Mesenchymal stem cell (in vitro differentiated cells and primary cell): ENCODE results near the gene B4GALNT2.

ENCODE experiments used
- DNase-seq: peaks from one replicate; pipeline ENCODE4 v3.0.0-alpha.2; 2013
- H2AFZ ChIP-seq: one replicate; pipeline ENCODE4 v1.6.1; 2013; ENCODE audit warnings: low read depth, mild to moderate bottlenecking, control low read depth, inconsistent platforms, low read length, moderate library complexity
- H2AK5ac ChIP-seq: 2 replicates; pipeline ENCODE4 v1.6.1; 2013; ENCODE audit warnings: low read length, moderate library complexity, mild to moderate bottlenecking, inconsistent platforms; ENCODE audit not compliant: severe bottlenecking
- H2BK120ac ChIP-seq: one replicate; pipeline ENCODE4 v1.6.1; 2013; ENCODE audit warnings: low read depth, mild to moderate bottlenecking, inconsistent platforms, low read length, moderate library complexity
- H2BK12ac ChIP-seq, 2 experiments: one replicate each; pipeline ENCODE4 v1.6.1; 2013; ENCODE audit warnings: inconsistent platforms in 2 of 2, low read length in 2 of 2, mild to moderate bottlenecking in 2 of 2, moderate library complexity in 2 of 2, control low read depth in 1 of 2
- H2BK15ac ChIP-seq: one replicate; pipeline ENCODE4 v1.6.1; 2013; ENCODE audit warnings: mild to moderate bottlenecking, low read depth, inconsistent platforms; ENCODE audit not compliant: poor library complexity, severe bottlenecking
- H2BK5ac ChIP-seq: 2 replicates; pipeline ENCODE4 v1.6.1; 2013; ENCODE audit warnings: low read depth, mild to moderate bottlenecking, low read length, control low read depth, inconsistent platforms; ENCODE audit not compliant: poor library complexity, severe bottlenecking
- H3K14ac ChIP-seq, 2 experiments: one replicate each; pipeline ENCODE4 v1.6.1; 2013; ENCODE audit warnings: inconsistent platforms in 2 of 2, low read length in 2 of 2, control low read depth in 1 of 2, mild to moderate bottlenecking in 1 of 2, moderate library complexity in 1 of 2
- H3K18ac ChIP-seq, 2 experiments: one replicate each; pipeline ENCODE4 v1.6.1; 2013; ENCODE audit warnings: inconsistent platforms in 2 of 2, low read length in 2 of 2, control low read depth in 1 of 2, low read depth in 1 of 2, mild to moderate bottlenecking in 1 of 2
- H3K23ac ChIP-seq, 2 experiments: one replicate each; pipeline ENCODE4 v1.6.1; 2013; ENCODE audit warnings: inconsistent platforms in 2 of 2, low read length in 2 of 2, mild to moderate bottlenecking in 2 of 2, moderate library complexity in 2 of 2, control low read depth in 1 of 2
- H3K27ac ChIP-seq: 2 replicates; pipeline ENCODE4 v1.5.1; 2013; ENCODE audit warnings: mild to moderate bottlenecking, moderate library complexity, low read length, control low read depth, inconsistent platforms; ENCODE audit not compliant: poor library complexity, severe bottlenecking
- H3K27me3 ChIP-seq, 2 experiments: 2 replicates each; pipeline versions ENCODE4 v1.6.1 to v1.7.0; 2013; ENCODE audit warnings: low read length in 2 of 2, mild to moderate bottlenecking in 2 of 2, moderate library complexity in 2 of 2, control low read depth in 1 of 2, inconsistent platforms in 1 of 2; ENCODE audit not compliant: control insufficient read depth in 1 of 2, insufficient read depth in 1 of 2
- H3K36me3 ChIP-seq, 2 experiments: 2 replicates each; pipeline versions ENCODE4 v1.6.1 to v1.7.0; 2013; ENCODE audit warnings: low read length in 2 of 2, control low read depth in 1 of 2, inconsistent platforms in 1 of 2, low read depth in 1 of 2, mild to moderate bottlenecking in 1 of 2; ENCODE audit not compliant: insufficient read depth in 2 of 2, control insufficient read depth in 1 of 2
- H3K4ac ChIP-seq, 2 experiments: one replicate each; pipeline ENCODE4 v1.6.1; 2013; ENCODE audit warnings: inconsistent platforms in 2 of 2, low read length in 2 of 2, mild to moderate bottlenecking in 2 of 2, moderate library complexity in 2 of 2, control low read depth in 1 of 2, low read depth in 1 of 2
- H3K4me1 ChIP-seq: 2 replicates; pipeline ENCODE4 v1.6.1; 2013; ENCODE audit warnings: low read depth, low read length, control low read depth; ENCODE audit not compliant: control insufficient read depth, insufficient read depth
- H3K4me2 ChIP-seq: 2 replicates; pipeline ENCODE4 v1.6.1; 2013; ENCODE audit warnings: low read length, mild to moderate bottlenecking, inconsistent platforms; ENCODE audit not compliant: poor library complexity, severe bottlenecking
- H3K4me3 ChIP-seq, 2 experiments: 2 replicates each; pipeline versions ENCODE4 v1.5.1 to v1.7.0; 2013; ENCODE audit warnings: low read length in 2 of 2, mild to moderate bottlenecking in 2 of 2, control low read depth in 1 of 2, low read depth in 1 of 2; ENCODE audit not compliant: insufficient read depth in 1 of 2
- H3K79me1 ChIP-seq: replicated peaks from 2 replicates; pipeline ENCODE4 v1.6.1; 2013; ENCODE audit warnings: mild to moderate bottlenecking, control low read depth, low read length, inconsistent platforms; ENCODE audit not compliant: poor library complexity, severe bottlenecking
- H3K9ac ChIP-seq: 2 replicates; pipeline ENCODE4 v1.7.0; 2013; ENCODE audit warnings: mild to moderate bottlenecking, low read length, moderate library complexity
- H3K9me3 ChIP-seq: 2 replicates; pipeline ENCODE4 v1.7.0; 2013; ENCODE audit warnings: mild to moderate bottlenecking, low read length; ENCODE audit not compliant: control insufficient read depth
- H4K8ac ChIP-seq: one replicate; pipeline ENCODE4 v1.6.1; 2013; ENCODE audit warnings: inconsistent platforms, mild to moderate bottlenecking, low read length, moderate library complexity
- H4K91ac ChIP-seq: one replicate; pipeline ENCODE4 v1.6.1; 2013; ENCODE audit warnings: mild to moderate bottlenecking, low read length, inconsistent platforms
- WGBS: methylation state at CpG from one replicate; pipeline ENCODE4 v1.1.7; 2013; ENCODE audit warnings: mixed read lengths; 5-methylcytosine and 5-hydroxymethylcytosine counted together

Gene B4GALNT2

GRCh38 chr17:49111934-49112333 lies 20.6 kb upstream of the B4GALNT2 start:
- H3K14ac ChIP-seq, result no peak overlapping the region
- H3K9ac ChIP-seq, result no peak overlapping the region
- H3K36me3 ChIP-seq, result no peaks in the 10 kb centered on the region
- H3K79me1 ChIP-seq, result no peaks in the 10 kb centered on the region
- no peak overlapping the region for H2AFZ ChIP-seq
- H2BK15ac ChIP-seq, result no peak overlapping the region
- no peak overlapping the region for H2BK120ac ChIP-seq
- H3K9me3 ChIP-seq, result no peaks in the 10 kb centered on the region
- peaks cover 1% of the 10 kb centered on the region for H3K4me1 ChIP-seq
- no peak overlapping the region for H4K8ac ChIP-seq
- no peak for DNase-seq
- H3K4me2 ChIP-seq, result no peak overlapping the region
- H4K91ac ChIP-seq, result no peak overlapping the region
- H3K4me3 ChIP-seq, result no peak overlapping the region
- no peak overlapping the region for H3K4ac ChIP-seq
- H3K27ac ChIP-seq, result no peak overlapping the region
- H3K27me3 ChIP-seq, result peaks cover 0 to 28% of the 10 kb centered on the region in 2 experiments
- H2BK12ac ChIP-seq, result no peak overlapping the region
- no peak overlapping the region for H3K18ac ChIP-seq
- H2AK5ac ChIP-seq, result no peak overlapping the region
- 77% methylated on average over 4 of the region's 4 CpGs for WGBS
- H3K23ac ChIP-seq, result no peak overlapping the region
- H2BK5ac ChIP-seq, result no peak overlapping the region

GRCh38 chr17:49112936-49113335 lies 19.6 kb upstream of the B4GALNT2 start:
- Histone ChIP-seq H2AFZ (no peak overlapping the region), H3K36me3 (no peaks in the 10 kb centered on the region), H2AK5ac (no peak overlapping the region), H4K91ac (no peak overlapping the region), H3K4me2 (no peak overlapping the region), H2BK120ac (no peak overlapping the region), H3K23ac (no peak overlapping the region), H3K9me3 (no peaks in the 10 kb centered on the region), H3K4me3 (no peak overlapping the region), H3K4ac (no peak overlapping the region), H3K14ac (no peak overlapping the region), H2BK15ac (no peak overlapping the region), H3K9ac (no peak overlapping the region), H3K4me1 (peaks cover 1% of the 10 kb centered on the region), H3K27ac (no peak overlapping the region), H3K27me3 (peaks cover 0 to 35% of the 10 kb centered on the region in 2 experiments), H4K8ac (no peak overlapping the region), H2BK5ac (no peak overlapping the region), H3K18ac (no peak overlapping the region), H2BK12ac (no peak overlapping the region), H3K79me1 (no peaks in the 10 kb centered on the region)
- WGBS, result no CpG with 5 or more reads among the region's 1 CpG
- no peak for DNase-seq

- Histone ChIP-seq H3K27ac (no peak overlapping the region), H2BK5ac (no peak overlapping the region), H3K18ac (no peak overlapping the region), H3K79me1 (no peaks in the 10 kb centered on the region), H4K8ac (no peak overlapping the region), H3K4me1 (no peaks in the 10 kb centered on the region), H3K4ac (no peak overlapping the region), H3K9ac (no peak overlapping the region), H2BK15ac (no peak overlapping the region), H2AFZ (no peak overlapping the region), H2BK120ac (no peak overlapping the region), H4K91ac (no peak overlapping the region), H3K36me3 (no peaks in the 10 kb centered on the region), H2BK12ac (no peak overlapping the region), H3K23ac (no peak overlapping the region), H3K4me2 (no peak overlapping the region), H3K9me3 (no peaks in the 10 kb centered on the region), H2AK5ac (no peak overlapping the region), H3K14ac (no peak overlapping the region), H3K27me3 (peaks cover 0 to 51% of the 10 kb centered on the region in 2 experiments), H3K4me3 (no peak overlapping the region)
- no peak for DNase-seq
- WGBS, result 100% methylated on average over 1 of the region's 1 CpG
Measured at GRCh38 chr17:49114703-49115102, 17.9 kb upstream of the B4GALNT2 start.

GRCh38 chr17:49117587-49118230 lies 14.9 kb upstream of the B4GALNT2 start:
- Histone ChIP-seq H3K36me3 (no peaks in the 10 kb centered on the region), H3K4me3 (no peak overlapping the region), H3K4me2 (no peak overlapping the region), H3K14ac (no peak overlapping the region), H3K9me3 (peaks cover 8% of the 10 kb centered on the region), H2BK12ac (no peak overlapping the region), H3K27ac (no peak overlapping the region), H4K91ac (no peak overlapping the region), H3K23ac (no peak overlapping the region), H3K4ac (no peak overlapping the region), H2AFZ (no peak overlapping the region), H3K4me1 (no peaks in the 10 kb centered on the region), H3K9ac (no peak overlapping the region), H2BK120ac (no peak overlapping the region), H2BK15ac (no peak overlapping the region), H3K18ac (no peak overlapping the region), H2BK5ac (no peak overlapping the region), H3K79me1 (no peaks in the 10 kb centered on the region), H2AK5ac (no peak overlapping the region), H4K8ac (no peak overlapping the region), H3K27me3 (peaks cover 0 to 74% of the 10 kb centered on the region in 2 experiments)
- DNase-seq, result no peak
- WGBS, result 100% methylated on average over 1 of the region's 2 CpGs
